NCI-H187 (cell line): Measurements from ENCODE around the gene MGAT3.
A peak's percentile ranks its signal among the peaks of the same experiment; 100 is the strongest.
"Not testable (repeated sequence)": the region's sequence is repeated elsewhere in the genome, so short reads cannot be mapped to it uniquely, and the experiment has no call there.

Experiments used
- DNase-seq, 2 experiments: peaks; one replicate each; lab custom pipeline; 2025; lab: John Stamatoyannopoulos, UW

MGAT3 gene

GRCh38 chr22:39514373-39514973 lies 57.7 kb downstream of the MGAT3 start:
- no peak for DNase-seq

- DNase-seq, result no peak
Observed at GRCh38 chr22:39515266-39516050, 58.6 kb downstream of the MGAT3 start.

- DNase-seq, result no peak
Observed at GRCh38 chr22:39517470-39517869, 60.7 kb downstream of the MGAT3 start.

GRCh38 chr22:39518144-39518786 lies 61.5 kb downstream of the MGAT3 start:
- no peak for DNase-seq

- DNase-seq, result no peak
Observed at GRCh38 chr22:39518996-39519680, 62.3 kb downstream of the MGAT3 start.

GRCh38 chr22:39519681-39520225 lies 62.9 kb downstream of the MGAT3 start:
- DNase-seq, result peak in 1 of 2 experiments; percentile 92

GRCh38 chr22:39520226-39521105 lies 63.7 kb downstream of the MGAT3 start, which contains the start of gene ATF4:
Gene ATF4 (plus strand): TSS chr22:39520562. CDS start chr22:39521446, 884 bp downstream.
- DNase-seq, result peak; percentile 65 to 97

GRCh38 chr22:39521106-39521885 lies 64.5 kb downstream of the MGAT3 start:
- not testable (repeated sequence) for DNase-seq

- not testable (repeated sequence) for DNase-seq
Observed at GRCh38 chr22:39522091-39522490, 65.3 kb downstream of the MGAT3 start.

GRCh38 chr22:39522567-39523300 lies 65.9 kb downstream of the MGAT3 start:
- DNase-seq, result peak in 1 of 2 experiments; percentile 25

- no peak for DNase-seq
Observed at GRCh38 chr22:39524089-39524752, 67.4 kb downstream of the MGAT3 start.

GRCh38 chr22:39524753-39525657 lies 68.2 kb downstream of the MGAT3 start:
- DNase-seq, result no peak

GRCh38 chr22:39525658-39525975 lies 68.8 kb downstream of the MGAT3 start:
- DNase-seq, result no peak

- DNase-seq, result no peak
Observed at GRCh38 chr22:39526736-39527171, 69.9 kb downstream of the MGAT3 start.

- DNase-seq, result no peak
Observed at GRCh38 chr22:39527481-39527961, 70.7 kb downstream of the MGAT3 start.

- DNase-seq, result no peak
Observed at GRCh38 chr22:39528080-39528661, 71.4 kb downstream of the MGAT3 start.
